GM12878 (cell line): ENCODE results near the gene ZNF133. TPM values are rescaled to one million over a fixed set of nuclear protein-coding genes. Genes with fewer than 3 reads are reported as not detected.
A peak's percentile ranks its signal among the peaks of the same experiment; 100 is the strongest.

Experiments
- ATAC-seq: fragments of 200-7000 bp; cut with Tn5 transposase; 3 replicates; pipeline ENCODE4 v1.9.1; 2020; ENCODE audit warnings: mild to moderate bottlenecking, moderate library complexity
- BruUV-seq: library from RNA; stranded (reverse); fragments of 400-500 nt; replicated peaks from 2 replicates; lab custom pipeline; 2021; lab: Mats Ljungman, UMichigan
- CTCF ChIA-PET: fragments of 300-600 bp; sonication (Branson Sonifier 250); formaldehyde crosslinking; extraction: SDS; loops from one replicate; lab custom pipeline; 2021; ENCODE audit warnings: inconsistent platforms; lab: Yijun Ruan, JAX
- POLR2A ChIA-PET: fragments of 350-600 bp; formaldehyde crosslinking; extraction: SDS; loops from one replicate; lab custom pipeline; 2021; ENCODE audit warnings: inconsistent platforms; lab: Charles Lee
- RAD21 ChIA-PET: fragments of 300-600 bp; sonication (Branson Sonifier 250); formaldehyde crosslinking; loops from one replicate; lab custom pipeline; 2023; ENCODE audit warnings: antibody characterized with exemption; ENCODE audit not compliant: unreplicated experiment; lab: Charles Lee
- SMC1A ChIA-PET: fragments of 300-600 bp; sonication (Branson Sonifier 250); formaldehyde crosslinking; loops from one replicate; lab custom pipeline; 2023; ENCODE audit not compliant: unreplicated experiment, uncharacterized antibody; lab: Charles Lee
- DNase-seq: peaks from one replicate; pipeline ENCODE4 v3.0.0-alpha.2; 2011; ENCODE audit warnings: low read depth, low spot score
- FAIRE-seq: peaks from 3 replicates; lab custom pipeline; 2011; peaks lifted over from hg19 to GRCh38; lab: Jason Lieb, UNC
- H2AFZ ChIP-seq: 2 replicates; pipeline ENCODE4 v1.6.0; 2011; ENCODE audit warnings: low read depth, low read length, control low read depth; ENCODE audit not compliant: control insufficient read depth
- H3K27ac ChIP-seq: 2 replicates; pipeline ENCODE4 v1.5.1; 2011; ENCODE audit warnings: control low read depth; ENCODE audit not compliant: control insufficient read depth, insufficient read depth
- H3K27me3 ChIP-seq, 2 experiments: replicated peaks in 1 of 2; 2 replicates each; pipeline versions ENCODE4 v1.6.0 to v1.6.1; 2011; ENCODE audit warnings: low read length in 1 of 2; ENCODE audit not compliant: control insufficient read depth in 2 of 2, insufficient read depth in 2 of 2
- H3K36me3 ChIP-seq, 2 experiments: 2 replicates each; pipeline ENCODE4 v1.5.1; 2011; ENCODE audit warnings: low read length in 1 of 2; ENCODE audit not compliant: control insufficient read depth in 2 of 2, insufficient read depth in 2 of 2
- H3K4me1 ChIP-seq: 2 replicates; pipeline ENCODE4 v1.6.1; 2011; ENCODE audit warnings: mild to moderate bottlenecking, low read length, moderate library complexity, mixed read lengths; ENCODE audit not compliant: control insufficient read depth, insufficient read depth
- H3K4me2 ChIP-seq: 2 replicates; pipeline ENCODE4 v1.6.0; 2011; ENCODE audit warnings: control low read depth; ENCODE audit not compliant: control insufficient read depth, insufficient read depth
- H3K4me3 ChIP-seq: fragments of 200-600 bp; sonication (generic); 2 replicates; pipeline ENCODE4 v1.5.1; 2016
- H3K79me2 ChIP-seq: 2 replicates; pipeline ENCODE4 v1.6.0; 2011; ENCODE audit warnings: low read length; ENCODE audit not compliant: control insufficient read depth, insufficient read depth
- H3K9ac ChIP-seq: 2 replicates; pipeline ENCODE4 v1.8.0; 2011; ENCODE audit warnings: low read length, control low read depth, mixed read lengths; ENCODE audit not compliant: control insufficient read depth, insufficient read depth
- H3K9me3 ChIP-seq: replicated peaks from 3 replicates; pipeline ENCODE4 v1.5.1; 2011; ENCODE audit warnings: mild to moderate bottlenecking, low read length; ENCODE audit not compliant: control insufficient read depth, insufficient read depth
- H4K20me1 ChIP-seq: 2 replicates; pipeline ENCODE4 v1.6.0; 2011; ENCODE audit not compliant: control insufficient read depth, insufficient read depth
- BCLAF1 ChIP-seq: fragments of 450-650 bp; IDR thresholded peaks from 2 replicates; pipeline ENCODE4 v1.6.1; 2017; ENCODE audit warnings: antibody characterized with exemption, mild to moderate bottlenecking, moderate library complexity
- CHD4 ChIP-seq: fragments of 200-600 bp; sonication (generic); IDR thresholded peaks from 2 replicates; pipeline ENCODE4 v1.6.1; 2016; ENCODE audit warnings: mild to moderate bottlenecking
- IKZF2 ChIP-seq, 2 experiments: fragments of 450-650 bp; IDR thresholded peaks; 2 replicates each; pipeline ENCODE4 v1.6.1; 2017; ENCODE audit warnings: mild to moderate bottlenecking in 2 of 2, moderate library complexity in 2 of 2
- KAT2A ChIP-seq: conservative IDR thresholded peaks from 2 replicates; pipeline ENCODE4 v1.6.1; 2011; ENCODE audit warnings: low read depth, low read length; ENCODE audit not compliant: control insufficient read depth
- MEF2B ChIP-seq: fragments of 450-650 bp; IDR thresholded peaks from 2 replicates; pipeline ENCODE4 v1.6.1; 2018; ENCODE audit warnings: mild to moderate bottlenecking, moderate library complexity; ENCODE audit not compliant: partially characterized antibody, poor library complexity, severe bottlenecking
- YY1 ChIP-seq: IDR thresholded peaks from 2 replicates; pipeline ENCODE4 v1.6.1; 2011; ENCODE audit warnings: low read depth, mild to moderate bottlenecking, low read length
- WGBS: methylation state at CpG from one replicate; pipeline ENCODE4 v1.1.6; 2016; ENCODE audit warnings: low lambda C conversion rate; ENCODE audit not compliant: insufficient replicate concordance, insufficient coverage; ENCODE audit errors: missing lambda C conversion rate; 5-methylcytosine and 5-hydroxymethylcytosine counted together
- in situ Hi-C: fragments of 300-500 bp; cut with MboI; formaldehyde crosslinking; loops from 9 replicates; pipeline ENCODE4 v1.14.3; 2018; ENCODE audit warnings: mixed read lengths
- intact Hi-C: fragments of 100-400 bp; cut with micrococcal nuclease; formaldehyde crosslinking; loops from one replicate; pipeline ENCODE4 v1.14.2; 2022; ENCODE audit not compliant: unreplicated experiment
- polyA plus RNA-seq, 11 experiments: library from polyadenylated mRNA; depleted of rRNA in 4 of 11; unstranded in 6 of 11; stranded (reverse) in 5 of 11; fragments of >200 nt; fragmentation: Nextera tagmentation in 4 of 11; fragmentation: Illumina TruSeq in 1 of 11; extraction: Ambion mirVana in 4 of 11; extraction: Trizol in 1 of 11; gene quantifications; 1 replicate in 1 of 11; 2 replicates in 10 of 11; pipeline versions ENCODE4 v1.2.1 to v1.2.3, GENCODE V29; 2011 to 2016; ENCODE audit warnings: inconsistent platforms in 2 of 11, missing spikeins in 2 of 11, low read depth in 1 of 11
- total RNA-seq, 4 experiments: library from RNA; depleted of rRNA in 3 of 4; stranded (reverse); fragments of >200 nt in 3 of 4; fragmentation: Illumina TruSeq in 1 of 4; extraction: Trizol in 1 of 4; gene quantifications; 2 replicates each; pipeline versions ENCODE4 v1.2.1 to v1.2.3, GENCODE V29; 2013 to 2021
- TF ChIP-seq, protein P1 (sequence below): IDR thresholded peaks from 2 replicates; pipeline ENCODE4 v1.6.1; 2011; ENCODE audit warnings: borderline replicate concordance, low read depth, mild to moderate bottlenecking, moderate library complexity, low read length; ENCODE audit not compliant: insufficient read depth, poor library complexity, severe bottlenecking
- TF ChIP-seq, protein P2 (sequence below): fragments of 450-650 bp; formaldehyde crosslinking; IDR thresholded peaks from 2 replicates; pipeline ENCODE4 v1.5.0; 2022; ENCODE audit warnings: mild to moderate bottlenecking, missing genetic modification characterization

Gene ZNF133
- total and polyA plus RNA-seq, 10 of the 15 experiments (the other 5 are each of a cell fraction or from before 2014, with no cell fraction given) = 2.0 to 9.3 (median 7.3) TPM

DNA sequence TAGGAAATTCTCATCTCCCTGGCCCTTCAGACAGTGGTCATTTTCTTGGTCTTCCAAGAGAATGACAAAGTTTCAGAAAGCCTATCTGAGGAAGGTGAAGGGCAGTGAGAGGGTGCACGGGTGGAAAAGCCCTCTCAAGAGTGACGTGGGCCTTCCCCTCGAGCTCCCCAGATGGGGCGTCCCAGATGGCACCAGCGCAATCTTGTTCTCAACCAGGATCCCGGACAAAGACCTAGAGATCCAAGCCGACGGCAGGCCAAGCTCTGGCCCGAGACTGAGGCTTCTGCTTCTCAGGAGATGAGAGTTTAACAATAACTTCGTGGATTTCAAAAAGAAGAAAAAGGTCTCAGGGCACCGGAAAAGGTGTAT is 797 bp upstream of the ZNF133 start (continued):
- TF ChIP-seq BCLAF1 (no peak), CHD4 (no peak)
- TF ChIP-seq, all 136 proteins: peak for 0

- ATAC-seq (peak; percentile 25), FAIRE-seq (no peak), DNase-seq (no peak)
- WGBS = 2% methylated on average over 19 of the region's 19 CpGs
- peaks cover 0 to 8% of the 10 kb centered on the region in 2 experiments; a peak in 2 of 4 replicates for H3K36me3 ChIP-seq
- H3K4me2 ChIP-seq = peak overlapping the region; percentile 96
- peak overlapping the region; percentile 94 for H3K27ac ChIP-seq
- peaks cover 4% of the 10 kb centered on the region; the same call in 2 of the 3 replicates for H3K9me3 ChIP-seq
- intact Hi-C loops (loop anchor here (1.0 to 10.0 kb wide), 3 partner anchors 123 to 284 kb away; partner anchors contain the start of genes KAT14 and PET117), in situ Hi-C loops (no loop called here)
- ChIA-PET RAD21 (interaction anchor here (1.1 to 1.4 kb wide), 3 partner anchors 123 to 606 kb away, joined by 4 to 8 read pairs (median 4); partner anchors contain the start of genes RRBP1 and SEC23B), POLR2A (interaction anchor here (1.0 to 1.4 kb wide), 4 partner anchors 124 to 218 kb away, joined by 3 to 8 read pairs (median 5); partner anchors contain the start of genes KAT14, PET117, RBBP9 and SEC23B), SMC1A (interaction anchor here (1.0 to 2.0 kb wide), 4 partner anchors 9 to 330 kb away, joined by 3 to 5 read pairs (median 4); no protein-coding TSS in a partner anchor), CTCF (interaction anchor here (0.8 to 2.3 kb wide), 7 partner anchors 9 to 293 kb away, joined by 3 to 14 read pairs (median 3); no protein-coding TSS in a partner anchor)
- H3K9ac ChIP-seq = peak overlapping the region; percentile 86
- H3K4me3 ChIP-seq = peak overlapping the region; percentile 92
- H3K79me2 ChIP-seq = peaks cover 11% of the 10 kb centered on the region
- H3K4me1 ChIP-seq = peaks cover 11% of the 10 kb centered on the region
- no peaks in the 10 kb centered on the region for H3K27me3 ChIP-seq
- BruUV-seq = TSS peak; percentile 76
- TF ChIP-seq MEF2B = peak; percentile 2
- TF ChIP-seq, protein P1, sequence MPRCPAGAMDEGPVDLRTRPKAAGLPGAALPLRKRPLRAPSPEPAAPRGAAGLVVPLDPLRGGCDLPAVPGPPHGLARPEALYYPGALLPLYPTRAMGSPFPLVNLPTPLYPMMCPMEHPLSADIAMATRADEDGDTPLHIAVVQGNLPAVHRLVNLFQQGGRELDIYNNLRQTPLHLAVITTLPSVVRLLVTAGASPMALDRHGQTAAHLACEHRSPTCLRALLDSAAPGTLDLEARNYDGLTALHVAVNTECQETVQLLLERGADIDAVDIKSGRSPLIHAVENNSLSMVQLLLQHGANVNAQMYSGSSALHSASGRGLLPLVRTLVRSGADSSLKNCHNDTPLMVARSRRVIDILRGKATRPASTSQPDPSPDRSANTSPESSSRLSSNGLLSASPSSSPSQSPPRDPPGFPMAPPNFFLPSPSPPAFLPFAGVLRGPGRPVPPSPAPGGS = no peak
- no peak for TF ChIP-seq KAT2A
- 0 out of 4 replicates have a peak, but pooled peaks of 1 of the 2 experiments have one; percentile 40 for TF ChIP-seq IKZF2 (IDR thresholded peaks at IDR 0.05)
- TF ChIP-seq YY1 = peak; percentile 61
- TF ChIP-seq, protein P2, sequence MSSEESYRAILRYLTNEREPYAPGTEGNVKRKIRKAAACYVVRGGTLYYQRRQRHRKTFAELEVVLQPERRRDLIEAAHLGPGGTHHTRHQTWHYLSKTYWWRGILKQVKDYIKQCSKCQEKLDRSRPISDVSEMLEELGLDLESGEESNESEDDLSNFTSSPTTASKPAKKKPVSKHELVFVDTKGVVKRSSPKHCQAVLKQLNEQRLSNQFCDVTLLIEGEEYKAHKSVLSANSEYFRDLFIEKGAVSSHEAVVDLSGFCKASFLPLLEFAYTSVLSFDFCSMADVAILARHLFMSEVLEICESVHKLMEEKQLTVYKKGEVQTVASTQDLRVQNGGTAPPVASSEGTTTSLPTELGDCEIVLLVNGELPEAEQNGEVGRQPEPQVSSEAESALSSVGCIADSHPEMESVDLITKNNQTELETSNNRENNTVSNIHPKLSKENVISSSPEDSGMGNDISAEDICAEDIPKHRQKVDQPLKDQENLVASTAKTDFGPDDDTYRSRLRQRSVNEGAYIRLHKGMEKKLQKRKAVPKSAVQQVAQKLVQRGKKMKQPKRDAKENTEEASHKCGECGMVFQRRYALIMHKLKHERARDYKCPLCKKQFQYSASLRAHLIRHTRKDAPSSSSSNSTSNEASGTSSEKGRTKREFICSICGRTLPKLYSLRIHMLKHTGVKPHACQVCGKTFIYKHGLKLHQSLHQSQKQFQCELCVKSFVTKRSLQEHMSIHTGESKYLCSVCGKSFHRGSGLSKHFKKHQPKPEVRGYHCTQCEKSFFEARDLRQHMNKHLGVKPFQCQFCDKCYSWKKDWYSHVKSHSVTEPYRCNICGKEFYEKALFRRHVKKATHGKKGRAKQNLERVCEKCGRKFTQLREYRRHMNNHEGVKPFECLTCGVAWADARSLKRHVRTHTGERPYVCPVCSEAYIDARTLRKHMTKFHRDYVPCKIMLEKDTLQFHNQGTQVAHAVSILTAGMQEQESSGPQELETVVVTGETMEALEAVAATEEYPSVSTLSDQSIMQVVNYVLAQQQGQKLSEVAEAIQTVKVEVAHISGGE (CRISPR knock-in tag) = no peak
- H4K20me1 ChIP-seq = no peaks in the 10 kb centered on the region
- peak overlapping the region; percentile 100 for H2AFZ ChIP-seq
Measured at GRCh38 chr20:18288749-18289267, 481 bp downstream of the ZNF133 start.
